MCF 10A (cell line): ENCODE data around the gene CNTNAP2. TPM values are rescaled to one million over a fixed set of nuclear protein-coding genes. Genes with fewer than 3 reads are reported as not detected.

Experiments
- BruUV-seq: library from RNA; stranded (reverse); fragments of 400-500 nt; replicated peaks from 2 replicates; lab custom pipeline; 2021; lab: Mats Ljungman, UMichigan
- CTCF ChIA-PET: fragments of 300-600 bp; sonication (Branson Sonifier 250); formaldehyde crosslinking; extraction: SDS; loops from one replicate; lab custom pipeline; 2021; ENCODE audit warnings: antibody characterized with exemption, inconsistent platforms; lab: Yijun Ruan, JAX
- POLR2A ChIA-PET: fragments of 300-600, 350-650 bp; sonication (Branson Sonifier 250); formaldehyde crosslinking; extraction: SDS; loops from one replicate; lab custom pipeline; 2020; ENCODE audit warnings: antibody characterized with exemption, inconsistent platforms; lab: Yijun Ruan, JAX
- DNase-seq: peaks from one replicate; pipeline ENCODE4 v3.0.0-alpha.2; 2018; ENCODE audit not compliant: unreplicated experiment
- H3K27ac Mint-ChIP-seq: one replicate; pipeline ENCODE4 v1.8.0; 2022; ENCODE audit warnings: mild to moderate bottlenecking, low read depth, mixed read lengths; ENCODE audit not compliant: unreplicated experiment
- H3K27me3 Mint-ChIP-seq: one replicate; pipeline ENCODE4 v1.8.0; 2022; ENCODE audit warnings: mixed read lengths; ENCODE audit not compliant: insufficient read depth, unreplicated experiment
- H3K36me3 Mint-ChIP-seq: one replicate; pipeline ENCODE4 v1.8.0; 2022; ENCODE audit warnings: mild to moderate bottlenecking, moderate library complexity, mixed read lengths; ENCODE audit not compliant: insufficient read depth, unreplicated experiment
- H3K4me1 Mint-ChIP-seq: one replicate; pipeline ENCODE4 v1.8.0; 2022; ENCODE audit warnings: mixed read lengths; ENCODE audit not compliant: insufficient read depth, unreplicated experiment
- H3K4me3 Mint-ChIP-seq: one replicate; pipeline ENCODE4 v1.8.0; 2022; ENCODE audit warnings: mild to moderate bottlenecking, moderate library complexity, mixed read lengths; ENCODE audit not compliant: unreplicated experiment
- H3K9me3 Mint-ChIP-seq: one replicate; pipeline ENCODE4 v1.8.0; 2022; ENCODE audit warnings: mixed read lengths; ENCODE audit not compliant: unreplicated experiment
- intact Hi-C: fragments of 100-400 bp; cut with micrococcal nuclease; formaldehyde crosslinking; loops from 2 replicates; pipeline ENCODE4 v1.14.1; 2022
- total RNA-seq: library from RNA; stranded (reverse); gene quantifications from 2 replicates; pipeline ENCODE4 v1.2.3, GENCODE V29; 2022
- TF ChIP-seq, protein P1 (sequence below): fragments of 200-600 bp; IDR thresholded peaks from one replicate; pipeline ENCODE4 v1.8.0; 2022; ENCODE audit warnings: antibody characterized with exemption, mild to moderate bottlenecking; ENCODE audit not compliant: unreplicated experiment

Gene CNTNAP2
- total RNA-seq, 1 experiment from 2014 or later = 1.1 TPM

DNA sequence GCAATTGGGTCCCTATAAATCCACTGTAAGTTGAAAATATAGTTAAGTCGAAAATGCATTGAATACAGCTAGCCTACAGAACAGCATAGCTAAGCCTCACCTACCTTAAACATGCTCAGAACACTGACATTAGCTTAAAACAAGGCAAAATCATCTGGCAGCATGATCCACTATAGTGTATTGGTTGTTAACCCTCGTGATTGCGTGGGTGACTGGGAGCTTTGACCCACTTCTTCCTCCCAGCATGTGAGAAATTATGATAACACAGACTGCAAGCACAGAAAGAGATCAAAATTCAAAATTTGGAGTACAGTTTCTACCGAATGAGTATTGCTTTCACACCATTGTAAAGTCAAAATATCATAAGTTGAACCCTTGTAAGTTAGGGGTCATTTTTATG, 22.3 kb downstream of the CNTNAP2 start:
- no peak for DNase-seq
- no TSS peak for BruUV-seq
- no peak overlapping the region for H3K27ac Mint-ChIP-seq
- ChIA-PET POLR2A (no interaction called here), CTCF (no interaction called here)
- no peak overlapping the region for H3K4me3 Mint-ChIP-seq
- no peaks in the 10 kb centered on the region for H3K9me3 Mint-ChIP-seq
- H3K36me3 Mint-ChIP-seq = no peaks in the 10 kb centered on the region
- intact Hi-C loops = no loop called here
- no peaks in the 10 kb centered on the region for H3K4me1 Mint-ChIP-seq
- TF ChIP-seq, protein P1, sequence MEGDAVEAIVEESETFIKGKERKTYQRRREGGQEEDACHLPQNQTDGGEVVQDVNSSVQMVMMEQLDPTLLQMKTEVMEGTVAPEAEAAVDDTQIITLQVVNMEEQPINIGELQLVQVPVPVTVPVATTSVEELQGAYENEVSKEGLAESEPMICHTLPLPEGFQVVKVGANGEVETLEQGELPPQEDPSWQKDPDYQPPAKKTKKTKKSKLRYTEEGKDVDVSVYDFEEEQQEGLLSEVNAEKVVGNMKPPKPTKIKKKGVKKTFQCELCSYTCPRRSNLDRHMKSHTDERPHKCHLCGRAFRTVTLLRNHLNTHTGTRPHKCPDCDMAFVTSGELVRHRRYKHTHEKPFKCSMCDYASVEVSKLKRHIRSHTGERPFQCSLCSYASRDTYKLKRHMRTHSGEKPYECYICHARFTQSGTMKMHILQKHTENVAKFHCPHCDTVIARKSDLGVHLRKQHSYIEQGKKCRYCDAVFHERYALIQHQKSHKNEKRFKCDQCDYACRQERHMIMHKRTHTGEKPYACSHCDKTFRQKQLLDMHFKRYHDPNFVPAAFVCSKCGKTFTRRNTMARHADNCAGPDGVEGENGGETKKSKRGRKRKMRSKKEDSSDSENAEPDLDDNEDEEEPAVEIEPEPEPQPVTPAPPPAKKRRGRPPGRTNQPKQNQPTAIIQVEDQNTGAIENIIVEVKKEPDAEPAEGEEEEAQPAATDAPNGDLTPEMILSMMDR = no peak
- H3K27me3 Mint-ChIP-seq = peaks cover 38% of the 10 kb centered on the region

GRCh38 chr7:146146831-146147486, 30.4 kb downstream of the CNTNAP2 start:
- CTCF ChIA-PET = interaction anchor here (0.6 kb wide), 1 partner anchor 1066 kb away, joined by 3 read pairs; no protein-coding TSS in a partner anchor
- no peaks in the 10 kb centered on the region for H3K27me3 Mint-ChIP-seq
- no peaks in the 10 kb centered on the region for H3K36me3 Mint-ChIP-seq
- TF ChIP-seq, protein P1 = no peak
- H3K4me3 Mint-ChIP-seq = no peak overlapping the region
- no peaks in the 10 kb centered on the region for H3K9me3 Mint-ChIP-seq
- POLR2A ChIA-PET = no interaction called here
- H3K4me1 Mint-ChIP-seq = peaks cover 6% of the 10 kb centered on the region
- DNase-seq = no peak
- intact Hi-C loops = no loop called here
- no TSS peak for BruUV-seq
- H3K27ac Mint-ChIP-seq = no peak overlapping the region

GRCh38 chr7:146150153-146150552, 33.6 kb downstream of the CNTNAP2 start:
- no peaks in the 10 kb centered on the region for H3K36me3 Mint-ChIP-seq
- H3K27ac Mint-ChIP-seq = no peak overlapping the region
- intact Hi-C loops = no loop called here
- H3K9me3 Mint-ChIP-seq = no peaks in the 10 kb centered on the region
- ChIA-PET POLR2A (no interaction called here), CTCF (no interaction called here)
- no peak overlapping the region for H3K4me3 Mint-ChIP-seq
- BruUV-seq = no TSS peak
- H3K27me3 Mint-ChIP-seq = no peaks in the 10 kb centered on the region
- TF ChIP-seq, protein P1 = no peak
- peak; percentile 4 for DNase-seq
- peaks cover 6% of the 10 kb centered on the region for H3K4me1 Mint-ChIP-seq

- Mint-ChIP-seq H3K4me3 (no peak overlapping the region), H3K27me3 (peaks cover 87% of the 10 kb centered on the region), H3K4me1 (no peaks in the 10 kb centered on the region), H3K9me3 (no peaks in the 10 kb centered on the region), H3K27ac (no peak overlapping the region), H3K36me3 (no peaks in the 10 kb centered on the region)
- no peak for DNase-seq
- intact Hi-C loops = no loop called here
- TF ChIP-seq, protein P1 = no peak
- BruUV-seq = no TSS peak
- POLR2A ChIA-PET = no interaction called here
- CTCF ChIA-PET = interaction anchor here (0.7 kb wide), 1 partner anchor 1590 kb away, joined by 3 read pairs; no protein-coding TSS in a partner anchor
These were observed 55.5 kb downstream of the CNTNAP2 start for GRCh38 chr7:146172112-146172511.
